Measurements from ENCODE around the gene MPC1.

MPC1 gene

GRCh38 chr6:166400181-166400580 is 17.4 kb upstream of the MPC1 start:
- CTCF ChIA-PET: interaction anchor here (0.6 to 8.4 kb wide), 36 partner anchors 10 to 515 kb away, joined by 3 to 113 read pairs (median 5); partner anchors contain the start of genes PRR18 and RAMACL
- no peak for TF ChIP-seq CTCF (IDR thresholded peaks at IDR 0.05; ENCODE audit: control extremely low read depth, extremely low read depth, low read depth, missing control alignments)
- no peak for DNase-seq (ENCODE audit: extremely low spot score)
- POLR2A ChIA-PET: no interaction called here

- ChIA-PET CTCF (interaction anchor here (1.2 to 8.4 kb wide), 9 partner anchors 9 to 163 kb away, joined by 3 to 113 read pairs (median 12); partner anchors contain the start of gene PRR18), POLR2A (no interaction called here)
- DNase-seq (ENCODE audit: extremely low spot score): no peak
- TF ChIP-seq CTCF (IDR thresholded peaks at IDR 0.05; ENCODE audit: control extremely low read depth, extremely low read depth, low read depth, missing control alignments): no peak
Observed at GRCh38 chr6:166398348-166398747, 15.6 kb upstream of the MPC1 start.

GRCh38 chr6:166397849-166398248 is 15.1 kb upstream of the MPC1 start:
- CTCF ChIA-PET: interaction anchor here (1.3 to 8.4 kb wide), 7 partner anchors 9 to 162 kb away, joined by 4 to 113 read pairs (median 76); partner anchors contain the start of gene PRR18
- DNase-seq (ENCODE audit: extremely low spot score): no peak
- POLR2A ChIA-PET: no interaction called here
- no peak for TF ChIP-seq CTCF (IDR thresholded peaks at IDR 0.05; ENCODE audit: control extremely low read depth, extremely low read depth, low read depth, missing control alignments)

- no peak for TF ChIP-seq CTCF (IDR thresholded peaks at IDR 0.05; ENCODE audit: control extremely low read depth, extremely low read depth, low read depth, missing control alignments)
Observed at GRCh38 chr6:166395778-166396177, 13.0 kb upstream of the MPC1 start.

GRCh38 chr6:166395351-166395750 is 12.6 kb upstream of the MPC1 start:
- ChIA-PET CTCF (interaction anchor here (0.9 to 1.6 kb wide), 4 partner anchors 9 to 82 kb away, joined by 3 to 4 read pairs (median 4); no protein-coding TSS in a partner anchor), POLR2A (no interaction called here)

More at GRCh38 chr6:166395778-166396177, 13.0 kb upstream of the MPC1 start:
- POLR2A ChIA-PET: no interaction called here
- CTCF ChIA-PET: interaction anchor here (1.2 to 1.6 kb wide), 3 partner anchors 9 to 82 kb away, joined by 3 to 4 read pairs (median 4); no protein-coding TSS in a partner anchor
- no peak for DNase-seq (ENCODE audit: extremely low spot score)

More at GRCh38 chr6:166395351-166395750, 12.6 kb upstream of the MPC1 start:
- no peak for TF ChIP-seq CTCF (IDR thresholded peaks at IDR 0.05; ENCODE audit: control extremely low read depth, extremely low read depth, low read depth, missing control alignments)
- no peak for DNase-seq (ENCODE audit: extremely low spot score)
